Thymus (tissue), 11 donors: ENCODE measurements around the gene ZNF239. TPM values are rescaled to one million over a fixed set of nuclear protein-coding genes. Genes with fewer than 3 reads are reported as not detected.
"Not testable (repeated sequence)": the region's sequence is repeated elsewhere in the genome, so short reads cannot be mapped to it uniquely, and the experiment has no call there.

Source experiments
- DNase-seq, 9 donors: peaks; one replicate each; pipeline ENCODE4 v3.0.0-alpha.2; 2013; ENCODE audit warnings: low spot score in 9 of 9, low read depth in 6 of 9, missing footprints in 1 of 9
- H3K27ac ChIP-seq, 2 donors: one replicate each; pipeline ENCODE4 v1.5.1; 2013; ENCODE audit warnings: control low read depth in 1 of 2, low read depth in 1 of 2, low read length in 1 of 2, mild to moderate bottlenecking in 1 of 2, moderate library complexity in 1 of 2
- H3K27me3 ChIP-seq, 2 donors: one replicate each; pipeline ENCODE4 v1.5.1; 2013; ENCODE audit warnings: low read length in 1 of 2; ENCODE audit not compliant: control insufficient read depth in 2 of 2, insufficient read depth in 1 of 2
- H3K36me3 ChIP-seq, 2 donors: one replicate each; pipeline ENCODE4 v1.5.1; 2013; ENCODE audit warnings: low read length in 1 of 2, mild to moderate bottlenecking in 1 of 2, moderate library complexity in 1 of 2; ENCODE audit not compliant: control insufficient read depth in 2 of 2, insufficient read depth in 2 of 2
- H3K4me1 ChIP-seq, 2 donors: one replicate each; pipeline ENCODE4 v1.5.1; 2013; ENCODE audit warnings: low read length in 2 of 2; ENCODE audit not compliant: control insufficient read depth in 2 of 2, insufficient read depth in 2 of 2
- H3K4me3 ChIP-seq, 2 donors: one replicate each; pipeline ENCODE4 v1.5.1; 2013; ENCODE audit warnings: low read length in 2 of 2, control low read depth in 1 of 2, mild to moderate bottlenecking in 1 of 2
- H3K9me3 ChIP-seq, 2 donors: one replicate each; pipeline ENCODE4 v1.5.1; 2013; ENCODE audit warnings: low read length in 1 of 2, mild to moderate bottlenecking in 1 of 2; ENCODE audit not compliant: control insufficient read depth in 2 of 2, insufficient read depth in 1 of 2
- WGBS: extraction: QIAGEN DNeasy Blood & Tissue Kit; methylation state at CpG from one replicate; pipeline ENCODE4 v1.1.7; 2013; 5-methylcytosine and 5-hydroxymethylcytosine counted together
- polyA plus RNA-seq: library from polyadenylated mRNA; stranded (reverse); fragments of 200-250 nt; gene quantifications from one replicate; pipeline ENCODE4 v1.2.3, GENCODE V29; 2013
- total RNA-seq: library from RNA; stranded (reverse); fragments of 120-200 nt; gene quantifications from one replicate; pipeline ENCODE4 v1.2.4, GENCODE V29; 2013
- donor health status: healthy.

The ZNF239 gene
- total and polyA plus RNA-seq, 2 donors: 3.2 to 5.8 TPM

- 93% methylated on average over 4 of the region's 4 CpGs for WGBS
- peaks cover 3 to 4% of the 10 kb centered on the region in 2 donors for H3K9me3 ChIP-seq
- no peak for DNase-seq
- no peak overlapping the region for H3K4me3 ChIP-seq
- peaks cover 0 to 6% of the 10 kb centered on the region in 2 donors for H3K36me3 ChIP-seq
- no peaks in the 10 kb centered on the region for H3K4me1 ChIP-seq
- no peaks in the 10 kb centered on the region for H3K27me3 ChIP-seq
- H3K27ac ChIP-seq: no peak overlapping the region
Observed at GRCh38 chr10:43557214-43557613, 17.2 kb downstream of the ZNF239 start.

DNA sequence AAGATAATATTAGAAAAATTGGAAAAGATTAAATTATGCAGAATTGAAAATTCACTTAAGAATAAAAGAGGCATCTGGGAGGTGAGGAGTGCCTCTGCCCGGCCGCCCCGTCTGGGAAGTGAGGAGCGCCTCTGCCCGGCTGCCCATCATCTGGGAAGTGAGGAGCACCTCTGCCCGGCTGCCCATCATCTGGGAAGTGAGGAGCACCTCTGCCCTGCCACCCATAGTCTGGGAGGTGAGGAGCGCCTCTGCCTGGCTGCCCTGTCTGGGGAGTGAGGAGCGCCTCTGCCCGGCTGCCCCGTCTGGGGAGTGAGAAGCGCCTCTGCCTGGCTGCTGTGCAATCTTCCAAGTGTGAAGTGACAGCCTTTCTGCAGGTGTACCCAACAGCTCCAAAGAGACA lies 30.7 kb downstream of the ZNF239 start:
- H3K27ac ChIP-seq, H3K9me3 ChIP-seq, H3K4me3 ChIP-seq, H3K4me1 ChIP-seq, H3K27me3 ChIP-seq, DNase-seq, H3K36me3 ChIP-seq: not testable (repeated sequence)
- WGBS: 90% methylated on average over 11 of the region's 11 CpGs

GRCh38 chr10:43524434-43525247 lies 49.8 kb downstream of the ZNF239 start:
- Histone ChIP-seq H3K4me1 (no peaks in the 10 kb centered on the region), H3K27ac (no peak overlapping the region), H3K9me3 (peaks cover 1 to 8% of the 10 kb centered on the region in 2 donors), H3K27me3 (no peaks in the 10 kb centered on the region), H3K4me3 (no peak overlapping the region), H3K36me3 (no peaks in the 10 kb centered on the region)
- DNase-seq: no peak
- 97% methylated on average over 1 of the region's 1 CpG for WGBS

Other genes starting within 250 kb of the ZNF239 start
- gene FXYD4, start 203.0 kb downstream of the ZNF239 start, total RNA-seq: 0.14 TPM
- 0.59 TPM for gene FXYD4, start 203.0 kb downstream of the ZNF239 start, polyA plus RNA-seq
- 235 TPM for gene HNRNPF, start 165.4 kb downstream of the ZNF239 start, total RNA-seq
- gene HNRNPF, start 165.4 kb downstream of the ZNF239 start, polyA plus RNA-seq: 136 TPM
- gene ZNF487, start 137.5 kb downstream of the ZNF239 start, total RNA-seq: 4.9 TPM
- 11.6 TPM for gene ZNF487, start 137.5 kb downstream of the ZNF239 start, polyA plus RNA-seq
- gene ZNF485, start 31.8 kb upstream of the ZNF239 start, total RNA-seq: 3.5 TPM
- 3.3 TPM for gene ZNF485, start 31.8 kb upstream of the ZNF239 start, polyA plus RNA-seq
- 52.8 TPM for gene ZNF32, start 74.3 kb upstream of the ZNF239 start, total RNA-seq
- 88.7 TPM for gene ZNF32, start 74.3 kb upstream of the ZNF239 start, polyA plus RNA-seq